ENCODE results near the gene EVA1C. TPM values are rescaled to one million over a fixed set of nuclear protein-coding genes. Genes with fewer than 3 reads are reported as not detected.
"Not testable (repeated sequence)": the region's sequence is repeated elsewhere in the genome, so short reads cannot be mapped to it uniquely, and the experiment has no call there.

EVA1C gene
- total and polyA plus RNA-seq, 9 of the 15 experiments (the other 6 are each of a cell fraction or from before 2014, with no cell fraction given): 0.22 TPM; not detected in 8

DNA sequence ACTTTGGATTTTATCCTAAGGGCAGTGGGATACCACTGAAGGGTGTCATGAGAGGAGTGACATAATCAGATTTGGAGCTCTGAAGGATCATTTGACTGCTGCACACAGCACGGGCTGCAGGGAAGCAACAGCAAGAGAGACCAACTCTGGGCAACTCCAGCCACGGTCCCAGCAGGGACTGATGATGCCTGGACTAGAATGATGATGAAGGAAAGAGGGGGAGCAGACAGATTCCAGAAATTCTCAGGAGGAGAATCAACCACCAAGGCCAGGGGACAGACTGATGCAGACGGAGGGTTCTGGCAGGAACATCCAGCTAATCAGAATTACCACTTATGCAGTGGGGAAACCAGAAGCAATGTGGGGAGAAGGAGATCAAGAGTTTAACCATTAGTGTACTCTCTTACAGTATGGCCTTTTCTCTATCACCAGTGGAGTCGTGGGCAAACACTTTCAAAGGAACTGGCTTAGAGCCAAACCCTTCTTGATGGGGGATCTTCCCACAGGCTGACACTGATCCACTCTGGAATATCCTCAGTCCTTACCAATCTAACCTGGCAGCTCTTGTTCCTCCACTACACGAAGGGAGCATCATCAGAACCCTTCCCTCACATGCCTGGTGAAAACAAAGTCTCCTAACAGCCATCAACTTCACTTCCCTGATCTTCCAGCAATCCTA is 23.0 kb upstream of the EVA1C start:
- Histone ChIP-seq H3K4me1 (replicated peaks in 1 of 2; ENCODE audit: control insufficient read depth in 2 of 2, insufficient read depth in 2 of 2, low read length in 2 of 2) (peaks cover 14 to 16% of the 10 kb centered on the region in 2 experiments; a peak in 3 of 5 replicates), H3K27me3 (ENCODE audit: control insufficient read depth in 2 of 2, insufficient read depth in 2 of 2, low read length in 2 of 2) (no peaks in the 10 kb centered on the region), H2AFZ (ENCODE audit: low read depth, low read length) (no peak overlapping the region), H3K27ac (ENCODE audit: extremely low read depth, low read depth, low read length) (no peak overlapping the region), H3K9ac (ENCODE audit: insufficient read depth in 1 of 2, low read depth in 2 of 2, low read length in 2 of 2) (peak overlapping the region in 1 of 2 experiments; percentile 29; a peak in 1 of 4 replicates), H3K79me2 (ENCODE audit: control insufficient read depth, insufficient read depth, low read length) (peaks cover 81% of the 10 kb centered on the region), H3K9me3 (replicated peaks; ENCODE audit: control insufficient read depth, insufficient read depth, low read depth, low read length) (no peaks in the 10 kb centered on the region), H3K9me1 (ENCODE audit: control insufficient read depth, insufficient read depth, low read length) (peaks cover 3% of the 10 kb centered on the region), H3K4me2 (ENCODE audit: insufficient read depth, low read length) (no peak overlapping the region), H3K4me3 (no peak overlapping the region), H3K36me3 (ENCODE audit: control insufficient read depth, insufficient read depth, low read length) (peaks cover 62% of the 10 kb centered on the region), H4K20me1 (replicated peaks; ENCODE audit: control insufficient read depth, insufficient read depth, low read length) (peaks cover 51% of the 10 kb centered on the region)
- 65% methylated on average over 5 of the region's 5 CpGs for WGBS (ENCODE audit: insufficient coverage, low coverage, missing lambda C conversion rate)
- BruUV-seq (replicated peaks): no TSS peak
- no peak for TF ChIP-seq ZNF24 (IDR thresholded peaks at IDR 0.05)
- peak; percentile 79 for TF ChIP-seq NFIC (IDR thresholded peaks at IDR 0.05)
- TF ChIP-seq, protein P1, sequence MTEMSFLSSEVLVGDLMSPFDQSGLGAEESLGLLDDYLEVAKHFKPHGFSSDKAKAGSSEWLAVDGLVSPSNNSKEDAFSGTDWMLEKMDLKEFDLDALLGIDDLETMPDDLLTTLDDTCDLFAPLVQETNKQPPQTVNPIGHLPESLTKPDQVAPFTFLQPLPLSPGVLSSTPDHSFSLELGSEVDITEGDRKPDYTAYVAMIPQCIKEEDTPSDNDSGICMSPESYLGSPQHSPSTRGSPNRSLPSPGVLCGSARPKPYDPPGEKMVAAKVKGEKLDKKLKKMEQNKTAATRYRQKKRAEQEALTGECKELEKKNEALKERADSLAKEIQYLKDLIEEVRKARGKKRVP (CRISPR knock-in tag; IDR thresholded peaks at IDR 0.05): no peak
- no peak for TF ChIP-seq ATF1 (CRISPR knock-in tag; IDR thresholded peaks at IDR 0.05)
- no peak for TF ChIP-seq ATF1 (tag; IDR thresholded peaks at IDR 0.05)
- CTCF ChIA-PET (ENCODE audit: low intra/inter-chr PET ratio): interaction anchor here (0.6 kb wide), 1 partner anchor 212 kb away, joined by 3 read pairs; no protein-coding TSS in a partner anchor
- POLR2A ChIA-PET: no interaction called here
- no peak for ATAC-seq
- FAIRE-seq: no peak
- in situ Hi-C loops (cut with MboI) (no loop called here), intact Hi-C loops (cut with micrococcal nuclease) (loop anchor here (5.0 kb wide), 1 partner anchor 223 kb away; the partner anchor contains the start of gene CFAP298)
- DNase-seq (ENCODE audit: extremely low read depth in 1 of 4, low spot score in 3 of 4): no peak

DNA sequence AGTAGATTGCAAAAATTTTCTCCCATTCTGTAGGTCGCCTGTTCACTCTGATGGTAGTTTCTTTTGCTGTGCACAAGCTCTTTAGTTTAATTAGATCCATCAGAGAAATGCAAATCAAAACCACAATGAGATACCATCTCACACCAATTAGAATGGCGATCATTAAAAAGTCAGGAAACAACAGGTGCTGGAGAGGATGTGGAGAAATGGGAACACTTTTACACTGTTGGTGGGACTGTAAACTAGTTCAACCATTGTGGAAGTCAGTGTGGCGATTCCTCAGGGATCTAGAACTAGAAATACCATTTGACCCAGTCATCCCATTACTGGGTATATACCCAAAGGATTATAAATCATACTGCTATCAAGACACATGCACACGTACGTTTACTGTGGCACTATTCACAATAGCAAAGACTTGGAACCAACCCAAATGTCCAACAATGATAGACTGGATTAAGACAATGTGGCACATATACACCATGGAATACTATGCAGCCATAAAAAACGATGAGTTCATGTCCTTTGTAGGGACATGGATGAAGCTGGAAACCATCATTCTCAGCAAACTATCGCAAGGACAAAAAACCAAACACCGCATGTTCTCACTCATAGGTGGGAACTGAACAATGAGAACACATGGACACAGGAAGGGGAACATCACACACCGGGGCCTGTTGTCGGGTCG is 21.8 kb upstream of the EVA1C start:
- H3K4me2 ChIP-seq (ENCODE audit: insufficient read depth, low read length); H2AFZ ChIP-seq (ENCODE audit: low read depth, low read length); in situ Hi-C loops (cut with MboI); BruUV-seq (replicated peaks); H3K27me3 ChIP-seq (ENCODE audit: control insufficient read depth in 2 of 2, insufficient read depth in 2 of 2, low read length in 2 of 2); CTCF ChIA-PET (ENCODE audit: low intra/inter-chr PET ratio); H3K27ac ChIP-seq (ENCODE audit: extremely low read depth, low read depth, low read length); DNase-seq (ENCODE audit: extremely low read depth in 1 of 4, low spot score in 3 of 4); FAIRE-seq; H3K9me1 ChIP-seq (ENCODE audit: control insufficient read depth, insufficient read depth, low read length); H3K9ac ChIP-seq (ENCODE audit: insufficient read depth in 1 of 2, low read depth in 2 of 2, low read length in 2 of 2); ATAC-seq; H3K9me3 ChIP-seq (replicated peaks; ENCODE audit: control insufficient read depth, insufficient read depth, low read depth, low read length): not testable (repeated sequence)
- Histone ChIP-seq H3K4me3 (peak overlapping the region; percentile 97; the same call in 1 of the 2 replicates), H3K36me3 (ENCODE audit: control insufficient read depth, insufficient read depth, low read length) (peaks cover 52% of the 10 kb centered on the region; the same call in 2 of the 3 replicates), H4K20me1 (replicated peaks; ENCODE audit: control insufficient read depth, insufficient read depth, low read length) (peaks cover 45% of the 10 kb centered on the region), H3K79me2 (ENCODE audit: control insufficient read depth, insufficient read depth, low read length) (peaks cover 71% of the 10 kb centered on the region), H3K4me1 (replicated peaks in 1 of 2; ENCODE audit: control insufficient read depth in 2 of 2, insufficient read depth in 2 of 2, low read length in 2 of 2) (peaks cover 14 to 16% of the 10 kb centered on the region in 2 experiments; a peak in 3 of 5 replicates)
- 54% methylated on average over 3 of the region's 11 CpGs for WGBS (ENCODE audit: insufficient coverage, low coverage, missing lambda C conversion rate)
- intact Hi-C loops (cut with micrococcal nuclease): loop anchor here (5.0 kb wide), 1 partner anchor 222 kb away; the partner anchor contains the start of gene CFAP298
- POLR2A ChIA-PET: interaction anchor here (0.7 kb wide), 1 partner anchor 32 kb away, joined by 3 read pairs; no protein-coding TSS in a partner anchor
